Liver (tissue), 9 donors: ENCODE data around the gene GSAP. TPM values are rescaled to one million over a fixed set of nuclear protein-coding genes. Genes with fewer than 3 reads are reported as not detected.

Source experiments
- DNase-seq: peaks from one replicate; pipeline ENCODE4 v3.0.0-alpha.2; 2017; ENCODE audit warnings: low spot score
- H3K27ac ChIP-seq, 2 donors: one replicate each; pipeline ENCODE4 v1.7.0; 2013; ENCODE audit warnings: inconsistent platforms in 2 of 2, low read length in 2 of 2, control low read depth in 1 of 2, low read depth in 1 of 2, mild to moderate bottlenecking in 1 of 2
- H3K27me3 ChIP-seq, 4 donors: one replicate each; pipeline versions ENCODE4 v1.6.1 to v1.7.0; 2013; ENCODE audit warnings: low read length in 3 of 4, inconsistent platforms in 1 of 4, mild to moderate bottlenecking in 1 of 4, moderate library complexity in 1 of 4; ENCODE audit not compliant: control insufficient read depth in 4 of 4, insufficient read depth in 4 of 4
- H3K36me3 ChIP-seq, 4 donors: one replicate each; pipeline versions ENCODE4 v1.6.1 to v1.7.0; 2013; ENCODE audit warnings: low read length in 3 of 4, mild to moderate bottlenecking in 3 of 4, low read depth in 1 of 4, moderate library complexity in 1 of 4; ENCODE audit not compliant: control insufficient read depth in 4 of 4, insufficient read depth in 3 of 4
- H3K4me1 ChIP-seq, 4 donors: one replicate each; pipeline versions ENCODE4 v1.6.1 to v1.7.0; 2013; ENCODE audit warnings: low read length in 3 of 4, mild to moderate bottlenecking in 3 of 4, moderate library complexity in 1 of 4; ENCODE audit not compliant: control insufficient read depth in 4 of 4, insufficient read depth in 4 of 4
- H3K4me3 ChIP-seq, 3 donors: one replicate each; pipeline versions ENCODE4 v1.6.1 to v1.7.0; 2013; ENCODE audit warnings: low read length in 3 of 3, control low read depth in 1 of 3, low read depth in 1 of 3, mild to moderate bottlenecking in 1 of 3
- H3K9ac ChIP-seq, 2 donors: one replicate each; pipeline ENCODE4 v1.7.0; 2013; ENCODE audit warnings: low read length in 2 of 2, mild to moderate bottlenecking in 2 of 2, moderate library complexity in 2 of 2, control low read depth in 1 of 2, low read depth in 1 of 2
- H3K9me3 ChIP-seq, 4 donors: one replicate each; pipeline versions ENCODE4 v1.6.1 to v1.7.0; 2013; ENCODE audit warnings: low read length in 3 of 4; ENCODE audit not compliant: control insufficient read depth in 4 of 4
- ATF3 ChIP-seq: IDR thresholded peaks from 2 replicates; pipeline ENCODE4 v1.6.1; 2016; ENCODE audit warnings: antibody characterized with exemption
- CTCF ChIP-seq: fragments of 150-350 bp; IDR thresholded peaks from 2 replicates; pipeline ENCODE4 v1.5.1; 2017; ENCODE audit warnings: improper control_type of control experiment, low read depth, low read length; ENCODE audit not compliant: missing input control
- EGR1 ChIP-seq, 2 donors: IDR thresholded peaks; 2 replicates each; pipeline ENCODE4 v1.6.1; 2016 to 2018; ENCODE audit warnings: antibody characterized with exemption in 2 of 2, low read depth in 2 of 2
- FOXA1 ChIP-seq: IDR thresholded peaks from 2 replicates; pipeline ENCODE4 v1.6.1; 2016; ENCODE audit warnings: antibody characterized with exemption
- FOXA2 ChIP-seq: IDR thresholded peaks from 2 replicates; pipeline ENCODE4 v1.6.1; 2016; ENCODE audit warnings: antibody characterized with exemption
- GABPA ChIP-seq, 2 donors: IDR thresholded peaks in 1 of 2; conservative IDR thresholded peaks in 1 of 2; 2 replicates each; pipeline ENCODE4 v1.6.1; 2016; ENCODE audit warnings: antibody characterized with exemption in 2 of 2, mild to moderate bottlenecking in 1 of 2, moderate library complexity in 1 of 2
- HNF4A ChIP-seq, 2 donors: conservative IDR thresholded peaks; 2 replicates each; pipeline ENCODE4 v1.6.1; 2016; ENCODE audit warnings: antibody characterized with exemption in 2 of 2, mild to moderate bottlenecking in 2 of 2
- HNF4G ChIP-seq: IDR thresholded peaks from 2 replicates; pipeline ENCODE4 v1.6.1; 2016; ENCODE audit warnings: antibody characterized with exemption
- JUND ChIP-seq, 2 donors: IDR thresholded peaks; 2 replicates each; pipeline ENCODE4 v1.6.1; 2016; ENCODE audit warnings: antibody characterized with exemption in 2 of 2
- MAX ChIP-seq: IDR thresholded peaks from 2 replicates; pipeline ENCODE4 v1.6.1; 2016; ENCODE audit warnings: antibody characterized with exemption
- NR2F2 ChIP-seq: IDR thresholded peaks from 2 replicates; pipeline ENCODE4 v1.6.1; 2016; ENCODE audit warnings: antibody characterized with exemption
- RAD21 ChIP-seq, 2 donors: IDR thresholded peaks; 2 replicates each; pipeline ENCODE4 v1.6.1; 2016; ENCODE audit warnings: antibody characterized with exemption in 2 of 2, mild to moderate bottlenecking in 2 of 2
- REST ChIP-seq: IDR thresholded peaks from 2 replicates; pipeline ENCODE4 v1.6.1; 2016; ENCODE audit warnings: antibody characterized with exemption, mild to moderate bottlenecking
- RXRA ChIP-seq, 2 donors: IDR thresholded peaks; 2 replicates each; pipeline ENCODE4 v1.6.1; 2017 to 2018; ENCODE audit warnings: antibody characterized with exemption in 2 of 2, mild to moderate bottlenecking in 1 of 2
- SP1 ChIP-seq: IDR thresholded peaks from 2 replicates; pipeline ENCODE4 v1.6.1; 2018; ENCODE audit warnings: antibody characterized with exemption, mild to moderate bottlenecking
- TAF1 ChIP-seq: conservative IDR thresholded peaks from 2 replicates; pipeline ENCODE4 v1.6.1; 2016; ENCODE audit warnings: antibody characterized with exemption, mild to moderate bottlenecking
- YY1 ChIP-seq: IDR thresholded peaks from 2 replicates; pipeline ENCODE4 v1.6.1; 2016; ENCODE audit warnings: antibody characterized with exemption, mild to moderate bottlenecking
- ZBTB33 ChIP-seq: IDR thresholded peaks from 2 replicates; pipeline ENCODE4 v1.6.1; 2016; ENCODE audit warnings: antibody characterized with exemption
- WGBS: extraction: QIAGEN DNeasy Blood & Tissue Kit; methylation state at CpG from one replicate; pipeline ENCODE4 v1.1.7; 2013; 5-methylcytosine and 5-hydroxymethylcytosine counted together
- polyA plus RNA-seq, 2 donors: library from polyadenylated mRNA; stranded (reverse) in 1 of 2; unstranded in 1 of 2; fragments of 200-250 nt in 1 of 2; fragments of >200 nt in 1 of 2; fragmentation: Nextera tagmentation in 1 of 2; extraction: Ambion mirVana in 1 of 2; gene quantifications; one replicate each; pipeline versions ENCODE4 v1.2.1 to v1.2.3, GENCODE V29; 2013 to 2015
- total RNA-seq, 2 donors: library from RNA; depleted of rRNA; stranded (reverse); fragments of >200 nt; gene quantifications; one replicate each; pipeline ENCODE4 v1.2.3, GENCODE V29; 2014
- donor health status: healthy.
- donor health status: healthy.
- donor health status: healthy.
- donor health status: healthy.
- donor health status: healthy.

Gene GSAP
- total and polyA plus RNA-seq, 4 donors = 4.1 to 30.9 (median 17.7) TPM

- Histone ChIP-seq H3K9me3 (no peaks in the 10 kb centered on the region), H3K27ac (no peak overlapping the region), H3K9ac (no peak overlapping the region), H3K4me1 (peaks cover 0 to 9% (median 0%) of the 10 kb centered on the region in 4 donors), H3K36me3 (peaks cover 3 to 23% (median 13%) of the 10 kb centered on the region in 4 donors), H3K4me3 (no peak overlapping the region), H3K27me3 (no peaks in the 10 kb centered on the region)
- 36% methylated on average over 1 of the region's 1 CpG for WGBS
- TF ChIP-seq ATF3 (no peak), YY1 (no peak), ZBTB33 (no peak), HNF4A (conservative IDR thresholded peaks at IDR 0.05) (peak in 1 of 2 donors; percentile 36), NR2F2 (no peak), RAD21 (IDR thresholded peaks at IDR 0.05) (peak in 1 of 2 donors; percentile 40), SP1 (peak; percentile 47), FOXA1 (no peak), HNF4G (no peak), JUND (IDR thresholded peaks at IDR 0.05) (no peak), REST (no peak), TAF1 (no peak), MAX (no peak), GABPA (IDR thresholded peaks at IDR 0.05 in 1 of 2, conservative IDR thresholded peaks at IDR 0.05 in 1 of 2) (no peak), EGR1 (IDR thresholded peaks at IDR 0.05; ENCODE audit: low read depth in 2 of 2) (no peak), RXRA (IDR thresholded peaks at IDR 0.05) (no peak), FOXA2 (peak; percentile 23), CTCF (no peak)
- DNase-seq = no peak
Measured at GRCh38 chr7:77360104-77360503, 56.0 kb downstream of the GSAP start.
